Gastrocnemius medialis (tissue), 4 donors: Measurements from ENCODE around the gene PPIG.

ENCODE experiments used
- POLR2A ChIP-seq, 2 donors: fragments of 450-650 bp; IDR thresholded peaks; one replicate each; pipeline ENCODE4 v1.6.1; 2017; ENCODE audit warnings: antibody characterized with exemption in 2 of 2, mild to moderate bottlenecking in 2 of 2, moderate library complexity in 2 of 2
- TF ChIP-seq, protein P1 (sequence below), 5 experiments: fragments of 450-650 bp in 3 of 5; fragments of 200-600 bp in 2 of 5; sonication (generic) in 2 of 5; IDR thresholded peaks in 4 of 5; conservative IDR thresholded peaks in 1 of 5; 1 replicate in 4 of 5; 2 replicates in 1 of 5; pipeline ENCODE4 v1.5.1; 2016 to 2019; ENCODE audit warnings: antibody characterized with exemption in 5 of 5, mild to moderate bottlenecking in 3 of 5, moderate library complexity in 3 of 5

DNA sequence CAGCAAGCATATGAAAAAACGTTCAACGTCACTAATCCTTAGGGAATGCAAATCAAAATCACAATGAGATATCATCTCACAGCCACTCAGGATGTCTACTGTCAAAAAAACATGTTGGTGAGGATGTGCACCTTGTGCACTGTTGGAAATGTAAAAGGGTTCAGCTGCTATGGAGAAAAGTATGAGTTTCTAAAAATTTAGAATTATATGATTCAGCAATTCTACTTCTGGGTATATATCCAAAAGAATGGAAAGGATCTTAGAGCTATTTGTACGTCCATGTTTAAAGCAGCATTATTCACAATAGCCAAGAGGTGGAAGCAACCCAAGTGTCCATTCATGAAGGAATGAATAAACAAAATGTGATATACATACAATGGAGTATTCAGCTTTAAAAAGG lies 60.0 kb downstream of the PPIG start:
- no peak for TF ChIP-seq POLR2A (IDR thresholded peaks at IDR 0.05)
- TF ChIP-seq, protein P1, sequence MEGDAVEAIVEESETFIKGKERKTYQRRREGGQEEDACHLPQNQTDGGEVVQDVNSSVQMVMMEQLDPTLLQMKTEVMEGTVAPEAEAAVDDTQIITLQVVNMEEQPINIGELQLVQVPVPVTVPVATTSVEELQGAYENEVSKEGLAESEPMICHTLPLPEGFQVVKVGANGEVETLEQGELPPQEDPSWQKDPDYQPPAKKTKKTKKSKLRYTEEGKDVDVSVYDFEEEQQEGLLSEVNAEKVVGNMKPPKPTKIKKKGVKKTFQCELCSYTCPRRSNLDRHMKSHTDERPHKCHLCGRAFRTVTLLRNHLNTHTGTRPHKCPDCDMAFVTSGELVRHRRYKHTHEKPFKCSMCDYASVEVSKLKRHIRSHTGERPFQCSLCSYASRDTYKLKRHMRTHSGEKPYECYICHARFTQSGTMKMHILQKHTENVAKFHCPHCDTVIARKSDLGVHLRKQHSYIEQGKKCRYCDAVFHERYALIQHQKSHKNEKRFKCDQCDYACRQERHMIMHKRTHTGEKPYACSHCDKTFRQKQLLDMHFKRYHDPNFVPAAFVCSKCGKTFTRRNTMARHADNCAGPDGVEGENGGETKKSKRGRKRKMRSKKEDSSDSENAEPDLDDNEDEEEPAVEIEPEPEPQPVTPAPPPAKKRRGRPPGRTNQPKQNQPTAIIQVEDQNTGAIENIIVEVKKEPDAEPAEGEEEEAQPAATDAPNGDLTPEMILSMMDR (IDR thresholded peaks at IDR 0.05 in 4 of 5, conservative IDR thresholded peaks at IDR 0.05 in 1 of 5): no peak
